ENCODE data around the gene IMPG2. TPM values are rescaled to one million over a fixed set of nuclear protein-coding genes. Genes with fewer than 3 reads are reported as not detected.

The IMPG2 gene
- total RNA-seq, 1 experiment from 2014 or later = 0.04 TPM

Other genes starting within 250 kb of the IMPG2 start
- gene SENP7, start 192.6 kb upstream of the IMPG2 start, total RNA-seq (2021) = 9.6 to 10.5 TPM (median 10.2 TPM) in 3 replicates
- gene TRMT10C, start 241.3 kb upstream of the IMPG2 start, total RNA-seq (2021) = 35.2 to 41.7 TPM (median 36.3 TPM) in 3 replicates